ENCODE measurements around the gene SLC9A4. TPM values are rescaled to one million over a fixed set of nuclear protein-coding genes. Genes with fewer than 3 reads are reported as not detected.

The SLC9A4 gene
- total RNA-seq, 4 donors from 2014 or later: 0.40 to 0.76 (median 0.47) TPM

DNA sequence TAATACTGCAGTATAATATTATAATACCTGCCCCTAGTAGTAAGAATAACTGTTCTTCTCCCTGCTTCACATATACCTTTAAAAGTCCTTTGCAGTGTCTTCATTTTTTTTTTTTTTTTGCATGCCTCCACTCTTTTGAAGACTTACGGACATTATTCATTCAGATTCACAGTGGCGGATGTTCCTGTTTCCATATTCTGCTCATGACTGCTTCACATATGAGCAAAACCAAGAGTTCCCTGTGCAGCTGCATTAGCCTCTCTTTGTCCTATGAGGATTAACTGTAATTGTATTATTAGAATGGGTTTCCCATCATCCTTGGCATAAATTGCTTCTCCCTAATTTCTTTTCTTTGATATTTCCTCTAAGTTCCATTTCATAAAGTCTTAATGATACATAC is 37.3 kb upstream of the SLC9A4 start:
- Histone ChIP-seq H3K27ac (no peak overlapping the region), H3K4me1 (no peaks in the 10 kb centered on the region), H3K4me3 (no peak overlapping the region), H3K36me3 (no peaks in the 10 kb centered on the region), H3K9me3 (no peaks in the 10 kb centered on the region), H3K27me3 (no peaks in the 10 kb centered on the region)
- intact Hi-C loops (cut with DNase I): no loop called here
- 70 to 87% methylated on average over 2 of the region's 2 CpGs for WGBS, 2 donors
- TF ChIP-seq, protein P1, sequence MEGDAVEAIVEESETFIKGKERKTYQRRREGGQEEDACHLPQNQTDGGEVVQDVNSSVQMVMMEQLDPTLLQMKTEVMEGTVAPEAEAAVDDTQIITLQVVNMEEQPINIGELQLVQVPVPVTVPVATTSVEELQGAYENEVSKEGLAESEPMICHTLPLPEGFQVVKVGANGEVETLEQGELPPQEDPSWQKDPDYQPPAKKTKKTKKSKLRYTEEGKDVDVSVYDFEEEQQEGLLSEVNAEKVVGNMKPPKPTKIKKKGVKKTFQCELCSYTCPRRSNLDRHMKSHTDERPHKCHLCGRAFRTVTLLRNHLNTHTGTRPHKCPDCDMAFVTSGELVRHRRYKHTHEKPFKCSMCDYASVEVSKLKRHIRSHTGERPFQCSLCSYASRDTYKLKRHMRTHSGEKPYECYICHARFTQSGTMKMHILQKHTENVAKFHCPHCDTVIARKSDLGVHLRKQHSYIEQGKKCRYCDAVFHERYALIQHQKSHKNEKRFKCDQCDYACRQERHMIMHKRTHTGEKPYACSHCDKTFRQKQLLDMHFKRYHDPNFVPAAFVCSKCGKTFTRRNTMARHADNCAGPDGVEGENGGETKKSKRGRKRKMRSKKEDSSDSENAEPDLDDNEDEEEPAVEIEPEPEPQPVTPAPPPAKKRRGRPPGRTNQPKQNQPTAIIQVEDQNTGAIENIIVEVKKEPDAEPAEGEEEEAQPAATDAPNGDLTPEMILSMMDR (IDR thresholded peaks at IDR 0.05): no peak
- TF ChIP-seq POLR2A (IDR thresholded peaks at IDR 0.05): no peak
- no peak for DNase-seq

DNA sequence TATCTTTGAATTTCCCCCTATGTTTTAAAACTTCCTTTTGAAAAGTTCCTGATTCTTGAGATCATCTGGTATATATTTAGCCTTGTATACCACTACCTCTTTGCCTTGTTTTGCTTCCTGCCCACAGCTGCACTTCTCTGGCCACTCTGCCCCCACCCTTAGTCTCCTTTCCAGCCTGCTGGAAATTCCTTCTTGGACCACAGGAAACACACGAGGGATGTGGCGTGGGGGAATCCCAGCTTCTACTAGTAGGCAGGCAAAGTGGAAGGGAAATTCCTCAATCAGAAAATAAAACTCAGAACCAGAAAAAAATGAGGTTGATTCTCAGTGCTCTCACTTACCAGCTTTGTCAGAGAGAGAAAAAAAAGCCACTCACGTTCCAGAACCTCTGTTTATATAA is 36.7 kb upstream of the SLC9A4 start:
- TF ChIP-seq, protein P1 (IDR thresholded peaks at IDR 0.05): no peak
- no peak for TF ChIP-seq POLR2A (IDR thresholded peaks at IDR 0.05)
- no peak overlapping the region for H3K27ac ChIP-seq
- H3K36me3 ChIP-seq: no peaks in the 10 kb centered on the region
- H3K4me1 ChIP-seq: no peaks in the 10 kb centered on the region
- H3K27me3 ChIP-seq: no peaks in the 10 kb centered on the region
- intact Hi-C loops (cut with DNase I): no loop called here
- H3K9me3 ChIP-seq: no peaks in the 10 kb centered on the region
- no peak overlapping the region for H3K4me3 ChIP-seq
- no peak for DNase-seq
- WGBS, 2 donors: 21 to 75% methylated on average over 2 to 3 of the region's 3 CpGs

DNA sequence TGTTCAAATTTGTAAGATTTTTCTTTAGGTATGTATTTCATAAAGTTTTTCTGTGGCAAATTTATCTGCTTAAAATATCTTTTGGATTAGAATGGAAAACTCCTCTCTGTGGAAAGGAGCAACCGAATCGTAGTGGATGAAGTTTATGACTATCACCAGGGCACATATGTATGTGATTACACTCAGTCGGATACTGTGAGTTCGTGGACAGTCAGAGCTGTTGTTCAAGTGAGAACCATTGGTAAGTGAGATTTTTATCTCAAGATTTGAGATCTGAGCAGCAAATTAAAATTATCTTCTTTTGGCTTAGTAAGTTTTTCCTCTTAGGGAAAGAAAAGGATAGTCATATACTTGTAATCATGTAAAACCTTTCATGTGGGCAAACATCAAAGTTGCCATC is 35.9 kb upstream of the SLC9A4 start:
- H3K4me1 ChIP-seq: no peaks in the 10 kb centered on the region
- 78 to 79% methylated on average over 4 of the region's 4 CpGs for WGBS, 2 donors

DNA sequence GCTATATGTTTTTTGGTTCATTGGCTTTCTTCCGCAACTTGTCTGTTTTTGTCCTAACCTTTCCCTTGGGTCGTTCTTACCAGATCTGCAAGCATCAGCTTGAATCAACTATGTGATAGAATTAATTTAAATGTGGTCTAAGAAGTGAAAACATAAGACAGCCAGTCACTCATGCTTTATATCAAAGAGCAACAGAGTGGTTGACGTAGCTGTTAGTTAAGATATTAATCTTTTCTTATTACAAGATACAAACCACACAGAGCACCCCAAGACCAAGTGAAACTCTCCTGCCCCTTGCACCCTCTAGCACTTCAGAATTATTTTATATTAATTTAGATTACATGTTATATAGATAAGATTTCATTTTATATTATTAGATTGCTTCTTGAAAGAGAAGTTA is 34.9 kb upstream of the SLC9A4 start:
- intact Hi-C loops (cut with DNase I): no loop called here
- H3K9me3 ChIP-seq: no peaks in the 10 kb centered on the region
- WGBS, 2 donors: 67 to 71% methylated on average over 3 of the region's 3 CpGs
- H3K4me3 ChIP-seq: no peak overlapping the region
- H3K36me3 ChIP-seq: no peaks in the 10 kb centered on the region
- H3K27ac ChIP-seq: no peak overlapping the region
- DNase-seq: no peak
- TF ChIP-seq, protein P1 (IDR thresholded peaks at IDR 0.05): no peak
- TF ChIP-seq POLR2A (IDR thresholded peaks at IDR 0.05): no peak
- H3K4me1 ChIP-seq: peaks cover 0 to 4% (median 0%) of the 10 kb centered on the region in 3 donors
- H3K27me3 ChIP-seq: no peaks in the 10 kb centered on the region

More for the DNA sequence above, 35.9 kb upstream of the SLC9A4 start:
- Histone ChIP-seq H3K27me3 (no peaks in the 10 kb centered on the region), H3K4me3 (no peak overlapping the region), H3K9me3 (no peaks in the 10 kb centered on the region), H3K27ac (no peak overlapping the region), H3K36me3 (no peaks in the 10 kb centered on the region)
- no peak for TF ChIP-seq POLR2A (IDR thresholded peaks at IDR 0.05)
- TF ChIP-seq, protein P1 (IDR thresholded peaks at IDR 0.05): no peak
- intact Hi-C loops (cut with DNase I): no loop called here
- no peak for DNase-seq

DNA sequence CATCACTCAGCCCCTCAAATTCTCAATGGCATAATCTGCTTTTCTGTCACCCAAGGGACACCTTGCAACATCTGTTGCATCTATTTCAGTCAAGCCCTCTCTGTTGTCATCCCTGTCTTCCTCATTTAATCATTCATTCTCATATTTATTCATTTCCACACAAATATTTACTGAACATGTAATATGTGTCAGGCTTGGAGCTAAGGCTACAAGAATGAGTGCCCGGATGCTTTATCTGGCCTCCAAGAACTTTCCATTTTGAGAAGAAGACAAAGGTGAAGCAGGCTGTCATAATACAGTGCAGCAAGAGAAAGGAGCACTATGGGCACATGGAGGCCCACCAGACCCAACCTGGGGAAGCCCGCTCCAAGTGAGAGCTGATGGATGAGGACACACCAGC is 34.4 kb upstream of the SLC9A4 start:
- intact Hi-C loops (cut with DNase I): no loop called here
- TF ChIP-seq POLR2A (IDR thresholded peaks at IDR 0.05): no peak
- TF ChIP-seq, protein P1 (IDR thresholded peaks at IDR 0.05): no peak
- no peaks in the 10 kb centered on the region for H3K9me3 ChIP-seq
- H3K27me3 ChIP-seq: no peaks in the 10 kb centered on the region
- DNase-seq: no peak
- 50 to 79% methylated on average over 1 to 2 of the region's 2 CpGs for WGBS, 2 donors
- no peak overlapping the region for H3K27ac ChIP-seq
- H3K4me3 ChIP-seq: no peak overlapping the region
- no peaks in the 10 kb centered on the region for H3K36me3 ChIP-seq
- H3K4me1 ChIP-seq: peaks cover 0 to 5% (median 0%) of the 10 kb centered on the region in 3 donors

Data from esophagus squamous epithelium (tissue), 5 donors.